ENCODE data around the gene CDHR2.

- TF ChIP-seq CTCF (IDR thresholded peaks at IDR 0.05) (no peak), POLR2A (IDR thresholded peaks at IDR 0.05) (no peak), POLR2AphosphoS5 (IDR thresholded peaks at IDR 0.05) (no peak), EP300 (IDR thresholded peaks at IDR 0.05) (no peak)
Measured at GRCh38 chr5:176517053-176517661, 32.0 kb upstream of the CDHR2 start.

Data from suprapubic skin (tissue), 4 donors.